Measurements from ENCODE around the gene YIPF6.
"Not testable (repeated sequence)": the region's sequence is repeated elsewhere in the genome, so short reads cannot be mapped to it uniquely, and the experiment has no call there.

YIPF6 gene

GRCh38 chrX:68506649-68507048, 7.8 kb downstream of the YIPF6 start:
- DNase-seq (ENCODE audit: low spot score): no peak

GRCh38 chrX:68508799-68509198, 9.9 kb downstream of the YIPF6 start:
- DNase-seq (ENCODE audit: low spot score): no peak

- DNase-seq (ENCODE audit: low spot score): no peak
These were observed 12.4 kb downstream of the YIPF6 start for GRCh38 chrX:68511255-68511654.

GRCh38 chrX:68524680-68525079, 25.8 kb downstream of the YIPF6 start:
- DNase-seq (ENCODE audit: low spot score): not testable (repeated sequence)

GRCh38 chrX:68532831-68533533, 34.1 kb downstream of the YIPF6 start:
- no peak for DNase-seq (ENCODE audit: low spot score)

GRCh38 chrX:68533656-68534055, 34.8 kb downstream of the YIPF6 start:
- DNase-seq (ENCODE audit: low spot score): no peak

GRCh38 chrX:68534691-68535090, 35.8 kb downstream of the YIPF6 start:
- DNase-seq (ENCODE audit: low spot score): no peak

- no peak for DNase-seq (ENCODE audit: low spot score)
These were observed 37.6 kb downstream of the YIPF6 start for GRCh38 chrX:68536429-68536828.

GRCh38 chrX:68536884-68537283, 38.0 kb downstream of the YIPF6 start:
- no peak for DNase-seq (ENCODE audit: low spot score)

GRCh38 chrX:68550193-68550592, 51.3 kb downstream of the YIPF6 start:
- DNase-seq (ENCODE audit: low spot score): no peak

- no peak for DNase-seq (ENCODE audit: low spot score)
These were observed 57.2 kb downstream of the YIPF6 start for GRCh38 chrX:68556036-68556435.

- DNase-seq (ENCODE audit: low spot score): not testable (repeated sequence)
These were observed 58.3 kb downstream of the YIPF6 start for GRCh38 chrX:68557126-68557525.

- DNase-seq (ENCODE audit: low spot score): not testable (repeated sequence)
These were observed 61.1 kb downstream of the YIPF6 start for GRCh38 chrX:68559905-68560304.

GRCh38 chrX:68568136-68568535, 69.3 kb downstream of the YIPF6 start:
- no peak for DNase-seq (ENCODE audit: low spot score)

GRCh38 chrX:68570598-68570997, 71.7 kb downstream of the YIPF6 start:
- DNase-seq (ENCODE audit: low spot score): no peak

GRCh38 chrX:68571292-68571609, 72.4 kb downstream of the YIPF6 start:
- no peak for DNase-seq (ENCODE audit: low spot score)

GRCh38 chrX:68571610-68572311, 72.9 kb downstream of the YIPF6 start:
- no peak for DNase-seq (ENCODE audit: low spot score)

GRCh38 chrX:68574240-68574639, 75.4 kb downstream of the YIPF6 start:
- no peak for DNase-seq (ENCODE audit: low spot score)

GRCh38 chrX:68579810-68580209, 81.0 kb downstream of the YIPF6 start:
- DNase-seq (ENCODE audit: low spot score): no peak

GRCh38 chrX:68584221-68584620, 85.4 kb downstream of the YIPF6 start:
- DNase-seq (ENCODE audit: low spot score): no peak
